Right ventricle myocardium inferior (tissue), 1 donor: Measurements from ENCODE around the gene NRP2. TPM values are rescaled to one million over a fixed set of nuclear protein-coding genes. Genes with fewer than 3 reads are reported as not detected.

Experiments used
- ATAC-seq: fragments of 200-7000 bp; cut with Tn5 transposase; one replicate; pipeline ENCODE4 v1.9.1; 2020; ENCODE audit warnings: mild to moderate bottlenecking, moderate library complexity
- DNase-seq: peaks from one replicate; pipeline ENCODE4 v3.0.0; 2021; ENCODE audit errors: missing footprints
- intact Hi-C: fragments of 100-400 bp; cut with DNase I; formaldehyde crosslinking; loops from one replicate; pipeline ENCODE4 v1.11.0; 2022
- total RNA-seq: library from RNA; stranded (reverse); fragmentation: NEBNext Ultra II Directional; extraction: Animal tissue kit (Norgen Biotek cat#: 25700); gene quantifications from one replicate; pipeline ENCODE4 v1.2.1, GENCODE V29; 2021
- donor health status: DM: no; HTN: yes; CAD: no; lungs with severe emphysema.

The NRP2 gene
- total RNA-seq, 1 donor from 2014 or later: 7.6 TPM

GRCh38 chr2:205719847-205720246 lies 37.5 kb downstream of the NRP2 start:
- no peak for DNase-seq
- intact Hi-C loops: no loop called here
- ATAC-seq: no peak

GRCh38 chr2:205720451-205720902 lies 38.2 kb downstream of the NRP2 start:
- intact Hi-C loops: no loop called here
- ATAC-seq: no peak

GRCh38 chr2:205721057-205721449 lies 38.8 kb downstream of the NRP2 start:
- intact Hi-C loops: no loop called here
- DNase-seq: no peak
- ATAC-seq: no peak

More at GRCh38 chr2:205720451-205720902, 38.2 kb downstream of the NRP2 start:
- no peak for DNase-seq

- intact Hi-C loops: no loop called here
- DNase-seq (no peak), ATAC-seq (no peak)
Measured at GRCh38 chr2:205722283-205722918, 40.1 kb downstream of the NRP2 start.

- intact Hi-C loops: no loop called here
- ATAC-seq: no peak
- DNase-seq: no peak
Measured at GRCh38 chr2:205723179-205723578, 40.9 kb downstream of the NRP2 start.

GRCh38 chr2:205725059-205725458 lies 42.8 kb downstream of the NRP2 start:
- DNase-seq: no peak
- intact Hi-C loops: no loop called here
- ATAC-seq: no peak

- no peak for DNase-seq
- ATAC-seq: no peak
- intact Hi-C loops: no loop called here
Measured at GRCh38 chr2:205726506-205726905, 44.2 kb downstream of the NRP2 start.

- ATAC-seq (no peak), DNase-seq (no peak)
- intact Hi-C loops: no loop called here
Measured at GRCh38 chr2:205727174-205727573, 44.9 kb downstream of the NRP2 start.

GRCh38 chr2:205728366-205728765 lies 46.1 kb downstream of the NRP2 start:
- intact Hi-C loops: no loop called here
- no peak for DNase-seq
- no peak for ATAC-seq

GRCh38 chr2:205730191-205730590 lies 47.9 kb downstream of the NRP2 start:
- intact Hi-C loops: no loop called here
- no peak for DNase-seq
- no peak for ATAC-seq

- DNase-seq (no peak), ATAC-seq (peak; percentile 32)
- intact Hi-C loops: no loop called here
Measured at GRCh38 chr2:205730701-205731582, 48.6 kb downstream of the NRP2 start.

GRCh38 chr2:205731583-205731981 lies 49.3 kb downstream of the NRP2 start:
- no peak for DNase-seq
- intact Hi-C loops: no loop called here
- ATAC-seq: no peak

- DNase-seq (no peak), ATAC-seq (no peak)
- intact Hi-C loops: no loop called here
Measured at GRCh38 chr2:205732314-205732713, 50.0 kb downstream of the NRP2 start.

- DNase-seq: no peak
- intact Hi-C loops: no loop called here
- ATAC-seq: no peak
Measured at GRCh38 chr2:205733082-205733481, 50.8 kb downstream of the NRP2 start.

- intact Hi-C loops: no loop called here
- no peak for DNase-seq
- ATAC-seq: no peak
Measured at GRCh38 chr2:205733648-205734047, 51.3 kb downstream of the NRP2 start.

GRCh38 chr2:205734436-205735037 lies 52.2 kb downstream of the NRP2 start:
- DNase-seq (no peak), ATAC-seq (peak; percentile 36)
- intact Hi-C loops: no loop called here

GRCh38 chr2:205738117-205738968 lies 56.0 kb downstream of the NRP2 start:
- no peak for ATAC-seq
- intact Hi-C loops: no loop called here
- no peak for DNase-seq

- DNase-seq (no peak), ATAC-seq (no peak)
- intact Hi-C loops: no loop called here
Measured at GRCh38 chr2:205739620-205740019, 57.3 kb downstream of the NRP2 start.

- DNase-seq (no peak), ATAC-seq (no peak)
- intact Hi-C loops: no loop called here
Measured at GRCh38 chr2:205740381-205740780, 58.1 kb downstream of the NRP2 start.
